OCI-LY1 (cell line): ENCODE results near the gene TMEM139.

Experiments
- H2AFZ ChIP-seq: fragments of 200-600 bp; sonication (generic), shearing (Covaris generic); 2 replicates; pipeline ENCODE4 v1.6.0; 2014; ENCODE audit warnings: antibody characterized with exemption, mild to moderate bottlenecking, low read length
- H3F3A ChIP-seq: fragments of 200-600 bp; sonication (generic), shearing (Covaris generic); 2 replicates; pipeline ENCODE4 v1.6.0; 2014; ENCODE audit warnings: mild to moderate bottlenecking, antibody characterized with exemption, low read length, moderate library complexity; ENCODE audit not compliant: insufficient read depth
- H3K27ac ChIP-seq: fragments of 200-600 bp; sonication (generic); 2 replicates; pipeline ENCODE4 v1.5.1; 2014; ENCODE audit warnings: low read length, mixed run types, mild to moderate bottlenecking, low read depth; ENCODE audit not compliant: poor library complexity, severe bottlenecking
- H3K27me3 ChIP-seq: fragments of 200-600 bp; sonication (generic); 2 replicates; pipeline ENCODE4 v1.6.0; 2014; ENCODE audit warnings: antibody characterized with exemption, mild to moderate bottlenecking, low read length, moderate library complexity; ENCODE audit not compliant: insufficient read depth
- H3K36me3 ChIP-seq: fragments of 200-600 bp; sonication (generic); 2 replicates; pipeline ENCODE4 v1.6.1; 2014; ENCODE audit warnings: mild to moderate bottlenecking, antibody characterized with exemption, low read length, moderate library complexity, mixed read lengths; ENCODE audit not compliant: insufficient read depth
- H3K4me1 ChIP-seq: fragments of 200-600 bp; sonication (generic); 2 replicates; pipeline ENCODE4 v1.5.1; 2014; ENCODE audit warnings: mild to moderate bottlenecking, low read length, moderate library complexity; ENCODE audit not compliant: insufficient read depth, severe bottlenecking
- H3K4me2 ChIP-seq: fragments of 200-600 bp; sonication (generic), shearing (Covaris generic); 2 replicates; pipeline ENCODE4 v1.6.1; 2014; ENCODE audit warnings: low read length
- H3K4me3 ChIP-seq: fragments of 200-600 bp; sonication (generic); 2 replicates; pipeline ENCODE4 v1.5.1; 2014; ENCODE audit warnings: low read length, low read depth, mild to moderate bottlenecking, mixed read lengths; ENCODE audit not compliant: poor library complexity, severe bottlenecking
- H3K79me2 ChIP-seq: fragments of 200-600 bp; shearing (Covaris generic); 2 replicates; pipeline ENCODE4 v1.6.1; 2016; ENCODE audit warnings: mixed run types, low read length, mixed read lengths; ENCODE audit not compliant: insufficient read depth
- H3K9ac ChIP-seq: fragments of 200-600 bp; sonication (generic), shearing (Covaris generic); 2 replicates; pipeline ENCODE4 v1.6.1; 2014; ENCODE audit warnings: mild to moderate bottlenecking, low read length, mixed read lengths
- H3K9me2 ChIP-seq: fragments of 200-600 bp; sonication (generic), shearing (Covaris generic); 2 replicates; pipeline ENCODE4 v1.6.1; 2014; ENCODE audit warnings: low read depth, mild to moderate bottlenecking, low read length, mixed read lengths
- H3K9me3 ChIP-seq: fragments of 200-600 bp; shearing (Covaris generic); 2 replicates; pipeline ENCODE4 v1.6.1; 2014; ENCODE audit warnings: low read length, mixed read lengths
- H4K20me1 ChIP-seq: fragments of 200-600 bp; sonication (generic), shearing (Covaris generic); 2 replicates; pipeline ENCODE4 v1.6.0; 2016; ENCODE audit warnings: mild to moderate bottlenecking, low read length; ENCODE audit not compliant: insufficient read depth
- EZH2 ChIP-seq: fragments of 200-600 bp; sonication (generic), shearing (Covaris generic); IDR thresholded peaks from 2 replicates; pipeline ENCODE4 v1.8.0; 2017; ENCODE audit warnings: borderline replicate concordance, mixed run types, mild to moderate bottlenecking, antibody characterized with exemption, low read length, moderate library complexity, mixed read lengths
- TF ChIP-seq, protein P1 (sequence below): fragments of 200-600 bp; sonication (generic), shearing (Covaris generic); IDR thresholded peaks from 2 replicates; pipeline ENCODE4 v1.5.1; 2017; ENCODE audit warnings: mild to moderate bottlenecking, antibody characterized with exemption, low read length, moderate library complexity, mixed read lengths

The TMEM139 gene

DNA sequence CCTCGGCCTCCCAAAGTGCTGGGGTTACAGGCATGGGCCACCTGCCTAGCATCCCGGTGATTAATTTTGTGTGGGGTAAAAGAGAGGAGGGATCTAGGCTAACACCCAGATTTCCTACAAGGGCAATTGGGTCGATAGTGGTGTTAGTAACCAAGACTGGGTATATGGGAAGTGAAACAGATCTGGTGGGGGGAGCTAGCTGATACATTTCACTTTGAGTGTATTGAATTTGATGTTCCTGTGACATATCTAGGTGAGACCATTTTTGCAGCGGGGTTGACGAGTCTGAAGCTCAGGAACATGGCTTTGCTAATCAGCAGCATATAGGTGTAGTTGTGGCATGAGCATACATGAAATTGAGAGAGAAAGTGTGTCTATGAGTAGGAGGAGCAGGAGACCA lies 43.1 kb downstream of the TMEM139 start:
- Histone ChIP-seq H3K9me2 (no peaks in the 10 kb centered on the region), H3F3A (no peaks in the 10 kb centered on the region), H3K4me3 (no peak overlapping the region)

DNA sequence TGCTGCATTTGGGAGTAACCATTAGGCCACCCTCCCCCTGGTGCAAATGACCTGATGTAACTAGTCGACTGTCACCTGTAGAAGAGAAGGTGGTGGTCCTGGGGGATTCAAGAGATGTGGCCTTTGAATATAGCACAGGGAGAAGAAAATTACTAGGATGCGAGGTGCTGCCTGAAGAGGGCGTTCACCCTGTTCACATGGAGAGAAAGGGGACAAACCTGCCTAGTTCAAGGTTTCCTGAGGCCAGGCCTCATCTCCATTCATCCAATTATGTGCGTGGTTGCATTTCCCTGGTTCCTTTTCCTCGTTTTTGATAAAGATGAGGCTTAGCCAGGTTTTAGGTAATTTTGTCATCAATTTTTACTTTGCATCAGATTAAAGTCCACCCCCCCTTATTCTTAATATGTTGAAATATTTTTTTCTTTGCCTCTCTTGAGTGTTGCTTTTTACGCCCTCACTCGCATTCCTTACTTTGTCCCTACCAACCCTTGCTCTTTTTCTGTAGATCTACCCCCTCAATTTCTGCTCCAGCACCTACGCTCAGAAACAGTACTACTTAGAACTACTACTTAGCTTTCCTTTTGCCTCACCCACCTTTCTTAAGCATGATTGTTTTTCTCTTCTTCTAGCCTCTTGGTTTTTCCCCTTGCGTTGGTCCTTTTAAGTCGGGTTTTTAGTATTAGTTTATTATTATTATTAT lies 44.9 kb downstream of the TMEM139 start:
- Histone ChIP-seq H3F3A (no peaks in the 10 kb centered on the region), H3K36me3 (no peaks in the 10 kb centered on the region), H3K9me3 (no peaks in the 10 kb centered on the region), H4K20me1 (no peaks in the 10 kb centered on the region), H3K27ac (no peak overlapping the region), H2AFZ (no peak overlapping the region), H3K4me3 (no peak overlapping the region), H3K79me2 (no peaks in the 10 kb centered on the region), H3K9me2 (no peaks in the 10 kb centered on the region), H3K4me2 (no peak overlapping the region), H3K27me3 (0 out of 2 replicates have a peak, but pooled peaks cover 4% of the 10 kb centered on the region), H3K4me1 (no peaks in the 10 kb centered on the region), H3K9ac (no peak overlapping the region)
- no peak for TF ChIP-seq EZH2
- TF ChIP-seq, protein P1, sequence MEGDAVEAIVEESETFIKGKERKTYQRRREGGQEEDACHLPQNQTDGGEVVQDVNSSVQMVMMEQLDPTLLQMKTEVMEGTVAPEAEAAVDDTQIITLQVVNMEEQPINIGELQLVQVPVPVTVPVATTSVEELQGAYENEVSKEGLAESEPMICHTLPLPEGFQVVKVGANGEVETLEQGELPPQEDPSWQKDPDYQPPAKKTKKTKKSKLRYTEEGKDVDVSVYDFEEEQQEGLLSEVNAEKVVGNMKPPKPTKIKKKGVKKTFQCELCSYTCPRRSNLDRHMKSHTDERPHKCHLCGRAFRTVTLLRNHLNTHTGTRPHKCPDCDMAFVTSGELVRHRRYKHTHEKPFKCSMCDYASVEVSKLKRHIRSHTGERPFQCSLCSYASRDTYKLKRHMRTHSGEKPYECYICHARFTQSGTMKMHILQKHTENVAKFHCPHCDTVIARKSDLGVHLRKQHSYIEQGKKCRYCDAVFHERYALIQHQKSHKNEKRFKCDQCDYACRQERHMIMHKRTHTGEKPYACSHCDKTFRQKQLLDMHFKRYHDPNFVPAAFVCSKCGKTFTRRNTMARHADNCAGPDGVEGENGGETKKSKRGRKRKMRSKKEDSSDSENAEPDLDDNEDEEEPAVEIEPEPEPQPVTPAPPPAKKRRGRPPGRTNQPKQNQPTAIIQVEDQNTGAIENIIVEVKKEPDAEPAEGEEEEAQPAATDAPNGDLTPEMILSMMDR: peak; percentile 24; the same call in 1 of the 2 replicates

More for the DNA sequence above, 43.1 kb downstream of the TMEM139 start:
- 0 out of 2 replicates have a peak, but pooled peaks cover 4% of the 10 kb centered on the region for H3K27me3 ChIP-seq
- H3K9ac ChIP-seq: no peak overlapping the region
- H3K9me3 ChIP-seq: no peaks in the 10 kb centered on the region
- H3K4me2 ChIP-seq: no peak overlapping the region
- TF ChIP-seq, protein P1: no peak
- TF ChIP-seq EZH2: no peak
- no peak overlapping the region for H3K27ac ChIP-seq
- no peaks in the 10 kb centered on the region for H3K79me2 ChIP-seq
- no peaks in the 10 kb centered on the region for H4K20me1 ChIP-seq
- H3K4me1 ChIP-seq: no peaks in the 10 kb centered on the region
- H2AFZ ChIP-seq: no peak overlapping the region
- no peaks in the 10 kb centered on the region for H3K36me3 ChIP-seq

DNA sequence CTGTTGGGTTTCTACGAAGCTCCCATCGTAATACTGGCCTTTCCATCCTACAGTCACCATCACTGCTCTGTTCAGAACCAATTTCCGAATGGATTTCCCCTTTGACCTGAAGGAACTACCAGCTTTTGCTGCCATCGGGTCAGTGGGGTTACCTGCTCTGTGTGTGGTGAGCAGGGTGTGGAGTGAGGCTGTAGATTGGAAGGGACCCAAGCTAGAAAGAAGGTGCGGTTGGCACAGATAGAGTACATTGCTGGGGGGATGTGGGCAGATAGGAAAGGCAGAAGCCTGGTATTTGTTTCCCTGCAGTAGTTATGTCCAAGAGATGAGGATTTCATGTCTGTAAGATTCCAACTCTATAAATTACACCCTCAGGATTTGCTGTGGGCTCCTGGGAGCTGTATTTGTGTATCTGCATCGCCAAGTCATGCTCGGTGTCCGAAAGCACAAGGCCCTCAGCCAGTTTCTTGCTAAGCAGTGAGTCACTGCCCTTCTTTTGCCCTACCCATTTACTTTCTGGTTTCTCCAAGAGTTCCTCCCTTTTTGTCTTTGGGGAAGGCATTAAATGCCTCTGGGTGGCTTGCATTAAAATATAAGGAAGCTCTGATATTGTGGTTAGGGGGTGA lies 46.5 kb downstream of the TMEM139 start:
- Histone ChIP-seq H3K9me2 (no peaks in the 10 kb centered on the region), H3F3A (no peaks in the 10 kb centered on the region), H3K27me3 (0 out of 2 replicates have a peak, but pooled peaks cover 4% of the 10 kb centered on the region), H3K79me2 (no peaks in the 10 kb centered on the region), H3K4me1 (no peaks in the 10 kb centered on the region), H3K4me3 (no peak overlapping the region), H2AFZ (no peak overlapping the region), H3K36me3 (no peaks in the 10 kb centered on the region), H3K27ac (no peak overlapping the region), H4K20me1 (no peaks in the 10 kb centered on the region), H3K9ac (no peak overlapping the region), H3K9me3 (no peaks in the 10 kb centered on the region), H3K4me2 (no peak overlapping the region)
- no peak for TF ChIP-seq EZH2
- TF ChIP-seq, protein P1: no peak
